ENCODE measurements around the gene RASEF. TPM values are rescaled to one million over a fixed set of nuclear protein-coding genes. Genes with fewer than 3 reads are reported as not detected.

Gene RASEF
- total and polyA plus RNA-seq, 2 of the 4 experiments (the other 2 are of a cell fraction), result under 0.01 to 0.05 TPM

- H3K4ac ChIP-seq (ENCODE audit: low read depth, low read length), result no peak overlapping the region
- no peak overlapping the region for H3K27ac ChIP-seq (ENCODE audit: insufficient read depth, low read length)
- H3K9me1 ChIP-seq (ENCODE audit: insufficient read depth, low read length), result no peaks in the 10 kb centered on the region
- no peaks in the 10 kb centered on the region for H3K9me3 ChIP-seq (ENCODE audit: control insufficient read depth, insufficient read depth, low read length)
- no peak overlapping the region for H3K4me3 ChIP-seq (ENCODE audit: insufficient read depth, low read depth, low read length)
- H2BK120ac ChIP-seq (ENCODE audit: low read depth, low read length), result no peak overlapping the region
- no peak overlapping the region for H2AFZ ChIP-seq (replicated peaks; ENCODE audit: low read length, poor library complexity)
- no peak overlapping the region for H3K56ac ChIP-seq (ENCODE audit: extremely low read depth, insufficient read depth, low read length)
- H2AK9ac ChIP-seq (replicated peaks; ENCODE audit: low read depth, low read length, poor library complexity), result no peak overlapping the region
- H2BK15ac ChIP-seq (ENCODE audit: low read depth, low read length), result no peak overlapping the region
- no peak overlapping the region for H3K9ac ChIP-seq (ENCODE audit: low read depth, low read length)
- CTCF ChIA-PET, result no interaction called here
- no peak overlapping the region for H2AK5ac ChIP-seq (ENCODE audit: low read depth, low read length)
- no peak overlapping the region for H3K4me2 ChIP-seq (ENCODE audit: low read depth, low read length)
- ATAC-seq (ENCODE audit: low read depth) (peak; percentile 54; the same call in 1 of the 2 replicates), DNase-seq (peak; percentile 43)
- no peaks in the 10 kb centered on the region for H3K36me3 ChIP-seq (ENCODE audit: control insufficient read depth, insufficient read depth, low read length)
- H4K20me1 ChIP-seq (ENCODE audit: insufficient read depth, low read length), result no peaks in the 10 kb centered on the region
- H4K5ac ChIP-seq (ENCODE audit: low read depth, low read length), result no peak overlapping the region
- H3K18ac ChIP-seq (ENCODE audit: low read depth, low read length), result no peak overlapping the region
- no peak overlapping the region for H2BK20ac ChIP-seq (ENCODE audit: low read depth, low read length)
- no peaks in the 10 kb centered on the region for H3K79me1 ChIP-seq (ENCODE audit: low read depth in 1 of 2, low read length in 2 of 2)
- POLR2A ChIA-PET (ENCODE audit: unreplicated experiment), result no interaction called here
- no peak overlapping the region for H3K14ac ChIP-seq (replicated peaks; ENCODE audit: low read depth, low read length)
- in situ Hi-C loops (cut with MboI; ENCODE audit: low sequenced_read_pairs), result no loop called here
- no TSS peak for BruUV-seq (replicated peaks)
- dilution Hi-C loops (cut with HindIII; ENCODE audit: low sequenced_read_pairs, unreplicated experiment), result no loop called here
- H2BK5ac ChIP-seq (ENCODE audit: low read depth, low read length, poor library complexity, severe bottlenecking), result no peak overlapping the region
- H4K91ac ChIP-seq (ENCODE audit: insufficient read depth, low read depth, low read length), result no peak overlapping the region
- peaks cover 5% of the 10 kb centered on the region; the same call in 1 of the 2 replicates for H3K27me3 ChIP-seq (ENCODE audit: control insufficient read depth, insufficient read depth, low read length)
- no peaks in the 10 kb centered on the region for H3K4me1 ChIP-seq (ENCODE audit: control insufficient read depth, insufficient read depth, low read length)
- intact Hi-C loops (cut with micrococcal nuclease), result no loop called here
- TF ChIP-seq CEBPB (IDR thresholded peaks at IDR 0.05; ENCODE audit: low read depth, low read length), result no peak
- TF ChIP-seq MAZ (IDR thresholded peaks at IDR 0.05; ENCODE audit: borderline replicate concordance, low read depth, low read length), result no peak
- no peak for TF ChIP-seq MAFK (IDR thresholded peaks at IDR 0.05; ENCODE audit: low read depth, low read length)
- TF ChIP-seq, protein P1, sequence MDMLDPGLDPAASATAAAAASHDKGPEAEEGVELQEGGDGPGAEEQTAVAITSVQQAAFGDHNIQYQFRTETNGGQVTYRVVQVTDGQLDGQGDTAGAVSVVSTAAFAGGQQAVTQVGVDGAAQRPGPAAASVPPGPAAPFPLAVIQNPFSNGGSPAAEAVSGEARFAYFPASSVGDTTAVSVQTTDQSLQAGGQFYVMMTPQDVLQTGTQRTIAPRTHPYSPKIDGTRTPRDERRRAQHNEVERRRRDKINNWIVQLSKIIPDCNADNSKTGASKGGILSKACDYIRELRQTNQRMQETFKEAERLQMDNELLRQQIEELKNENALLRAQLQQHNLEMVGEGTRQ (IDR thresholded peaks at IDR 0.05; ENCODE audit: low read depth, low read length), result no peak
- TF ChIP-seq CHD1 (IDR thresholded peaks at IDR 0.05; ENCODE audit: low read depth, low read length), result no peak
- no peak for TF ChIP-seq CTCF (conservative IDR thresholded peaks at IDR 0.05; ENCODE audit: low read depth, low read length)
- no peak for TF ChIP-seq ELK1 (IDR thresholded peaks at IDR 0.05; ENCODE audit: borderline replicate concordance, low read depth, low read length)
- TF ChIP-seq BHLHE40 (IDR thresholded peaks at IDR 0.05; ENCODE audit: low read depth, low read length), result no peak
- no peak for TF ChIP-seq SMC3 (IDR thresholded peaks at IDR 0.05; ENCODE audit: low read depth, low read length)
- TF ChIP-seq NFE2L2 (IDR thresholded peaks at IDR 0.05; ENCODE audit: low read depth, low read length), result no peak
- no peak for TF ChIP-seq RAD21 (IDR thresholded peaks at IDR 0.05; ENCODE audit: low read length)
- TF ChIP-seq RFX5 (IDR thresholded peaks at IDR 0.05; ENCODE audit: low read depth, low read length), result no peak
- WGBS, 2 experiments (ENCODE audit: extremely low coverage in 2 of 2, insufficient read length in 1 of 2), result no CpG with 5 or more reads among the region's 1 CpG
- H4K8ac ChIP-seq (ENCODE audit: low read depth in 2 of 2, low read length in 2 of 2), result no peak overlapping the region
- no peak overlapping the region for H3K23ac ChIP-seq (ENCODE audit: low read depth, low read length)
Measured at GRCh38 chr9:83034587-83034986, 28.4 kb downstream of the RASEF start.
